Measurements from ENCODE around the gene INPP1.
A peak's percentile ranks its signal among the peaks of the same experiment; 100 is the strongest.

DNA sequence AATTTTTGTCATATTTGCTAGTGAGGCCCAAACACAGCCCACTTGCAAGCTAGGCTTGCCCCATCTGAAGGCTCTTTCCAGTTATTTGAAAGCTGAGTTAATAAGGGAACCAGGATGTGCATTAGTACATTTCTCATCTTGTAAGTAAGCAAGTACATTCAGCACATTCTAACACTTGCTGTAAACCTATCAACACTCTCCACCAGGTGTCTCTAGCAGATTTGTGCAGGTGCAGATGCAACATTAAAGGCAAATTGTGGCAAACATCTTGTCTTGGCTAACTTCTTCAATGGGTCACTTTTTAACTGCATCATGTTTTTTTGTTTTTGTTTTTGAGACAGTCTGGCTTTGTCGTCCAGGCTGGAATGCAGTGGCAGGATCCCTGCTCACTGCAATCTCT, 39.5 kb downstream of the INPP1 start:
- TF ChIP-seq CTCF (IDR thresholded peaks at IDR 0.05) (peak; percentile 36 to 51 (median 50)), POLR2A (IDR thresholded peaks at IDR 0.05) (no peak), POLR2AphosphoS5 (IDR thresholded peaks at IDR 0.05; ENCODE audit: insufficient read depth in 1 of 2, low read depth in 1 of 2) (no peak)
